HepG2 (cell line): Measurements from ENCODE around the gene NEDD4L. TPM values are rescaled to one million over a fixed set of nuclear protein-coding genes. Genes with fewer than 3 reads are reported as not detected.

Experiments
- ATF3 ChIP-seq: sonication (generic); formaldehyde crosslinking; IDR thresholded peaks from 2 replicates; pipeline ENCODE4 v1.4.0; 2020; ENCODE audit warnings: missing genetic modification reagents
- CEBPG ChIP-seq: IDR thresholded peaks from 2 replicates; pipeline ENCODE4 v1.6.1; 2016
- ESRRA ChIP-seq: sonication (generic); formaldehyde crosslinking; IDR thresholded peaks from 2 replicates; pipeline ENCODE4 v1.5.1; 2020; ENCODE audit warnings: mild to moderate bottlenecking, low read depth, missing genetic modification reagents
- ETV5 ChIP-seq: IDR thresholded peaks from 2 replicates; pipeline ENCODE4 v1.6.1; 2018; ENCODE audit warnings: missing biosample characterization, missing genetic modification reagents, inconsistent platforms, borderline replicate concordance
- FOXA3 ChIP-seq: IDR thresholded peaks from 2 replicates; pipeline ENCODE4 v1.6.1; 2016; ENCODE audit warnings: missing genetic modification reagents, missing compliant biosample characterization
- FOXO4 ChIP-seq: sonication (generic); formaldehyde crosslinking; conservative IDR thresholded peaks from 2 replicates; pipeline ENCODE4 v1.8.1; 2023; ENCODE audit warnings: missing genetic modification reagents
- GATAD1 ChIP-seq: IDR thresholded peaks from 2 replicates; pipeline ENCODE4 v1.6.1; 2016; ENCODE audit warnings: missing genetic modification reagents, missing compliant biosample characterization
- HNF4A ChIP-seq: sonication (generic); formaldehyde crosslinking; IDR thresholded peaks from 2 replicates; pipeline ENCODE4 v1.4.0; 2020; ENCODE audit warnings: missing genetic modification reagents
- MED1 ChIP-seq: sonication (generic); formaldehyde crosslinking; IDR thresholded peaks from 2 replicates; pipeline ENCODE4 v1.4.0; 2020; ENCODE audit warnings: missing genetic modification reagents
- MLX ChIP-seq: IDR thresholded peaks from 2 replicates; pipeline ENCODE4 v1.6.1; 2016
- NFATC3 ChIP-seq: sonication (generic); formaldehyde crosslinking; IDR thresholded peaks from 2 replicates; pipeline ENCODE4 v1.5.1; 2020; ENCODE audit warnings: mild to moderate bottlenecking, missing genetic modification reagents
- NRL ChIP-seq: sonication (generic); formaldehyde crosslinking; IDR thresholded peaks from 2 replicates; pipeline ENCODE4 v1.5.0; 2020; ENCODE audit warnings: missing genetic modification reagents, mild to moderate bottlenecking, moderate library complexity, borderline replicate concordance
- PBX2 ChIP-seq: IDR thresholded peaks from 2 replicates; pipeline ENCODE4 v1.6.1; 2016; ENCODE audit warnings: control low read depth
- POLR2G ChIP-seq: fragments of 200-400 bp; formaldehyde crosslinking; IDR thresholded peaks from 2 replicates; pipeline ENCODE4 v1.6.1; 2018; ENCODE audit warnings: mild to moderate bottlenecking, low read depth, low read length, moderate library complexity
- SAP130 ChIP-seq: IDR thresholded peaks from 2 replicates; pipeline ENCODE4 v1.6.1; 2016; ENCODE audit warnings: low read depth
- SOX13 ChIP-seq, 3 experiments: fragments of 450-650 bp in 1 of 3; sonication (generic) in 1 of 3; formaldehyde crosslinking in 1 of 3; IDR thresholded peaks in 2 of 3; conservative IDR thresholded peaks in 1 of 3; 2 replicates each; pipeline versions ENCODE4 v1.5.0 to v1.6.1; 2016 to 2020; ENCODE audit warnings: antibody characterized with exemption in 1 of 3, mild to moderate bottlenecking in 1 of 3, missing compliant biosample characterization in 1 of 3, missing genetic modification reagents in 1 of 3, moderate library complexity in 1 of 3
- TEAD3 ChIP-seq: optimal IDR thresholded peaks from 2 replicates; pipeline ENCODE3; 2016; ENCODE audit warnings: borderline replicate concordance
- THRA ChIP-seq: sonication (generic); formaldehyde crosslinking; IDR thresholded peaks from 2 replicates; pipeline ENCODE4 v1.4.0; 2020; ENCODE audit warnings: missing genetic modification reagents, borderline replicate concordance
- ZBTB34 ChIP-seq: sonication (generic); formaldehyde crosslinking; IDR thresholded peaks from 2 replicates; pipeline ENCODE4 v1.8.0; 2022; ENCODE audit warnings: mild to moderate bottlenecking, missing genetic modification reagents
- ZMAT3 ChIP-seq: sonication (generic); formaldehyde crosslinking; conservative IDR thresholded peaks from 2 replicates; pipeline ENCODE4 v1.7.0; 2021; ENCODE audit warnings: missing genetic modification reagents
- ZNF180 ChIP-seq: sonication (generic); formaldehyde crosslinking; IDR thresholded peaks from 2 replicates; pipeline ENCODE4 v1.4.0; 2020; ENCODE audit warnings: low read depth, missing genetic modification reagents, borderline replicate concordance
- ZNF232 ChIP-seq: sonication (generic); formaldehyde crosslinking; IDR thresholded peaks from 2 replicates; pipeline ENCODE4 v1.4.0; 2020; ENCODE audit warnings: missing genetic modification reagents, borderline replicate concordance
- ZNF446 ChIP-seq: sonication (generic); formaldehyde crosslinking; IDR thresholded peaks from 2 replicates; pipeline ENCODE4 v1.5.0; 2020; ENCODE audit warnings: mild to moderate bottlenecking, missing genetic modification reagents
- ZNF674 ChIP-seq: sonication (generic); formaldehyde crosslinking; IDR thresholded peaks from 2 replicates; pipeline ENCODE4 v1.5.0; 2020; ENCODE audit warnings: low read depth, mild to moderate bottlenecking, missing genetic modification reagents
- ZNF790 ChIP-seq: sonication (generic); formaldehyde crosslinking; IDR thresholded peaks from 2 replicates; pipeline ENCODE4 v1.8.0; 2022; ENCODE audit warnings: missing genetic modification reagents, mild to moderate bottlenecking, borderline replicate concordance
- polyA plus RNA-seq, 8 experiments: library from polyadenylated mRNA; depleted of rRNA in 3 of 8; stranded (reverse) in 7 of 8; unstranded in 1 of 8; fragments of >200 nt; fragmentation: Illumina TruSeq in 4 of 8; extraction: Trizol in 4 of 8; gene quantifications; 2 replicates each; pipeline versions ENCODE4 v1.2.1 to v1.2.3, GENCODE V29; 2011 to 2016; ENCODE audit warnings: low read depth in 4 of 8, missing spikeins in 1 of 8, mixed read lengths in 1 of 8; ENCODE audit not compliant: insufficient read depth in 1 of 8
- total RNA-seq, 5 experiments: library from RNA; depleted of rRNA; stranded (reverse); fragments of >200 nt; fragmentation: Illumina TruSeq; extraction: Trizol; gene quantifications; 2 replicates each; pipeline ENCODE4 v1.2.3, GENCODE V29; 2016; ENCODE audit warnings: low read depth in 1 of 5

The NEDD4L gene
- total and polyA plus RNA-seq, 2 of the 13 experiments (the other 11 are each of a cell fraction or from before 2014, with no cell fraction given) = 168 to 390 TPM

GRCh38 chr18:58408665-58409064 lies 364.6 kb downstream of the NEDD4L start (continued):
- TF ChIP-seq PBX2 (no peak), SAP130 (CRISPR knock-in tag) (peak; percentile 36; the same call in 1 of the 2 replicates), GATAD1 (CRISPR knock-in tag) (no peak; the same call in 1 of the 2 replicates), NRL (no peak), MED1 (peak; percentile 95), ZNF790 (CRISPR knock-in tag) (0 out of 2 replicates have a peak, but pooled peaks have one; percentile 62), FOXA3 (CRISPR knock-in tag) (peak; percentile 42; the same call in 1 of the 2 replicates), CEBPG (CRISPR knock-in tag) (peak; percentile 23; the same call in 1 of the 2 replicates), ZMAT3 (CRISPR knock-in tag) (no peak), ZNF180 (CRISPR knock-in tag) (no peak), ETV5 (CRISPR knock-in tag) (peak; percentile 18; the same call in 1 of the 2 replicates), ZNF446 (CRISPR knock-in tag) (0 out of 2 replicates have a peak, but pooled peaks have one; percentile 43), SOX13 (IDR thresholded peaks at IDR 0.05) (no peak), SOX13 (CRISPR knock-in tag; conservative IDR thresholded peaks at IDR 0.05 in 1 of 2, IDR thresholded peaks at IDR 0.05 in 1 of 2) (peak in 1 of 2 experiments; percentile 52; a peak in 2 of 4 replicates), POLR2G (peak; percentile 22; the same call in 1 of the 2 replicates), HNF4A (CRISPR knock-in tag) (peak; percentile 68), ZNF232 (CRISPR knock-in tag) (peak; percentile 13; the same call in 1 of the 2 replicates), ZBTB34 (CRISPR knock-in tag) (no peak), MLX (no peak), ZNF674 (CRISPR knock-in tag) (no peak), NFATC3 (CRISPR knock-in tag) (no peak), FOXO4 (CRISPR knock-in tag) (no peak), THRA (CRISPR knock-in tag) (peak; percentile 12; the same call in 1 of the 2 replicates), ESRRA (CRISPR knock-in tag) (peak; percentile 20; the same call in 1 of the 2 replicates), TEAD3 (CRISPR knock-in tag) (peak; percentile 52), ATF3 (no peak)
